A549 (cell line): ENCODE results near the gene BICC1. TPM values are rescaled to one million over a fixed set of nuclear protein-coding genes. Genes with fewer than 3 reads are reported as not detected.

ENCODE experiments used
- ATAC-seq, 2 experiments: fragments of 200-7000 bp in 1 of 2; fragments of >200 bp in 1 of 2; cut with Nextera tagmentation in 1 of 2; cut with Tn5 transposase in 1 of 2; 3 replicates each; pipeline versions ENCODE4 v1.8.0 to v1.9.1; 2018 to 2020; ENCODE audit warnings: mild to moderate bottlenecking in 1 of 2, moderate library complexity in 1 of 2
- CTCF ChIA-PET: fragments of 300-600 bp; sonication (Branson Sonifier 250); formaldehyde crosslinking; extraction: SDS; loops from one replicate; lab custom pipeline; 2021; ENCODE audit warnings: antibody characterized with exemption, inconsistent platforms; lab: Yijun Ruan, JAX
- POLR2A ChIA-PET: fragments of 350-600 bp; formaldehyde crosslinking; extraction: SDS; loops from one replicate; lab custom pipeline; 2021; ENCODE audit warnings: antibody characterized with exemption, inconsistent platforms; lab: Yijun Ruan, JAX
- DNase-seq, 2 experiments: peaks; one replicate each; pipeline versions ENCODE4 v3.0.0 to v3.0.0-alpha.2; 2011 to 2016; ENCODE audit warnings: low read depth in 1 of 2, low spot score in 1 of 2
- FAIRE-seq: peaks from 2 replicates; lab custom pipeline; 2011; peaks lifted over from hg19 to GRCh38; lab: Jason Lieb, UNC
- H3K27ac ChIP-seq, 2 experiments: fragments of >200 bp; sonication (Bioruptor Twin); formaldehyde crosslinking; 3 replicates each; pipeline ENCODE4 v1.5.1; 2016 to 2017
- H3K4me1 ChIP-seq: fragments of >200 bp; sonication (Bioruptor Twin); formaldehyde crosslinking; 3 replicates; pipeline ENCODE4 v1.6.1; 2016
- H3K4me2 ChIP-seq: fragments of >200 bp; sonication (Bioruptor Twin); formaldehyde crosslinking; 3 replicates; pipeline ENCODE4 v1.6.1; 2016
- H3K4me3 ChIP-seq: fragments of >200 bp; sonication (Bioruptor Twin); formaldehyde crosslinking; 3 replicates; pipeline ENCODE4 v1.5.1; 2016
- H3K9me3 ChIP-seq: fragments of >200 bp; sonication (Bioruptor Twin); formaldehyde crosslinking; 3 replicates; pipeline ENCODE4 v1.6.1; 2016
- BHLHE40 ChIP-seq: IDR thresholded peaks from 2 replicates; pipeline ENCODE4 v1.6.1; 2012; ENCODE audit warnings: low read depth, low read length, inconsistent platforms
- CBX2 ChIP-seq: fragments of 200-600 bp; sonication (generic); IDR thresholded peaks from 2 replicates; pipeline ENCODE4 v1.6.1; 2016; ENCODE audit warnings: low read depth, mild to moderate bottlenecking, borderline replicate concordance
- CHD4 ChIP-seq: fragments of 200-600 bp; sonication (generic); IDR thresholded peaks from 2 replicates; pipeline ENCODE4 v1.6.1; 2016; ENCODE audit warnings: antibody characterized with exemption, mild to moderate bottlenecking, borderline replicate concordance
- CTCF ChIP-seq: fragments of >200 bp; sonication (Bioruptor Twin); formaldehyde crosslinking; IDR thresholded peaks from 3 replicates; pipeline ENCODE4 v1.5.1; 2016
- EHMT2 ChIP-seq: fragments of 200-600 bp; sonication (generic); IDR thresholded peaks from 2 replicates; pipeline ENCODE4 v1.6.1; 2016; ENCODE audit warnings: antibody characterized with exemption, low read depth, mild to moderate bottlenecking, moderate library complexity
- EP300 ChIP-seq, 2 experiments: fragments of >200 bp; sonication (Bioruptor Twin); formaldehyde crosslinking; IDR thresholded peaks; 2 replicates in 1 of 2; 3 replicates in 1 of 2; pipeline ENCODE4 v1.6.1; 2016 to 2017
- FOSL2 ChIP-seq, 2 experiments: fragments of 450-650 bp in 1 of 2; fragments of >200 bp in 1 of 2; sonication (Bioruptor Twin) in 1 of 2; formaldehyde crosslinking; IDR thresholded peaks; 2 replicates each; pipeline versions ENCODE4 v1.5.0 to v1.6.1; 2016 to 2020; ENCODE audit warnings: mild to moderate bottlenecking in 1 of 2, moderate library complexity in 1 of 2
- FOXS1 ChIP-seq: fragments of 250-450 bp; sonication (Bioruptor Pico); IDR thresholded peaks from 2 replicates; pipeline ENCODE4 v1.5.0; 2020; ENCODE audit warnings: mild to moderate bottlenecking, moderate library complexity
- GATA3 ChIP-seq: IDR thresholded peaks from 2 replicates; pipeline ENCODE4 v1.6.1; 2012; ENCODE audit warnings: borderline replicate concordance
- HDAC2 ChIP-seq: fragments of 200-600 bp; sonication (generic); IDR thresholded peaks from 2 replicates; pipeline ENCODE4 v1.6.1; 2016
- HOXA7 ChIP-seq: fragments of 250-450 bp; sonication (Bioruptor Pico); IDR thresholded peaks from 2 replicates; pipeline ENCODE4 v1.5.0; 2020; ENCODE audit warnings: mild to moderate bottlenecking, moderate library complexity
- HOXB13 ChIP-seq: fragments of 250-450 bp; sonication (Bioruptor Pico); IDR thresholded peaks from 2 replicates; pipeline ENCODE4 v1.5.0; 2020; ENCODE audit warnings: low read depth, mild to moderate bottlenecking, moderate library complexity
- KDM1A ChIP-seq: fragments of 200-600 bp; sonication (generic); IDR thresholded peaks from 2 replicates; pipeline ENCODE4 v1.6.1; 2016; ENCODE audit warnings: low read depth, mild to moderate bottlenecking
- KDM5A ChIP-seq: fragments of 200-600 bp; sonication (generic); IDR thresholded peaks from 2 replicates; pipeline ENCODE4 v1.6.1; 2016; ENCODE audit warnings: antibody characterized with exemption, mild to moderate bottlenecking
- MAFK ChIP-seq: fragments of 450-650 bp; IDR thresholded peaks from 2 replicates; pipeline ENCODE4 v1.6.1; 2014; ENCODE audit not compliant: partially characterized antibody
- NPAS2 ChIP-seq: fragments of 250-450 bp; sonication (Bioruptor Pico); IDR thresholded peaks from 2 replicates; pipeline ENCODE4 v1.8.0; 2022; ENCODE audit warnings: mild to moderate bottlenecking, moderate library complexity, borderline replicate concordance
- NR3C1 ChIP-seq: fragments of >200 bp; sonication (Bioruptor Twin); formaldehyde crosslinking; IDR thresholded peaks from 3 replicates; pipeline ENCODE4 v1.6.1; 2017
- POLR2A ChIP-seq: IDR thresholded peaks from 2 replicates; pipeline ENCODE4 v1.6.1; 2012; ENCODE audit warnings: mild to moderate bottlenecking, low read length
- POLR2AphosphoS2 ChIP-seq: conservative IDR thresholded peaks from 2 replicates; pipeline ENCODE4 v1.6.1; 2012; ENCODE audit warnings: low read length, improper control_type of control experiment, inconsistent platforms
- RAD21 ChIP-seq, 2 experiments: fragments of >200 bp in 1 of 2; sonication (Bioruptor Twin) in 1 of 2; formaldehyde crosslinking in 1 of 2; IDR thresholded peaks in 1 of 2; conservative IDR thresholded peaks in 1 of 2; 2 replicates in 1 of 2; 3 replicates in 1 of 2; pipeline ENCODE4 v1.6.1; 2012 to 2018; ENCODE audit warnings: inconsistent platforms in 1 of 2
- RCOR1 ChIP-seq: fragments of 150-350 bp; IDR thresholded peaks from 2 replicates; pipeline ENCODE4 v1.6.1; 2014; ENCODE audit warnings: antibody characterized with exemption, low read length, low read depth
- RNF2 ChIP-seq: fragments of 200-600 bp; sonication (generic); IDR thresholded peaks from 2 replicates; pipeline ENCODE4 v1.6.1; 2016; ENCODE audit warnings: low read depth, mild to moderate bottlenecking, antibody characterized with exemption, moderate library complexity, borderline replicate concordance
- SMC3 ChIP-seq: fragments of >200 bp; sonication (Bioruptor Twin); formaldehyde crosslinking; IDR thresholded peaks from 3 replicates; pipeline ENCODE4 v1.6.1; 2018; ENCODE audit warnings: inconsistent platforms
- ZFP36 ChIP-seq: fragments of 450-650 bp; IDR thresholded peaks from 2 replicates; pipeline ENCODE4 v1.6.1; 2014; ENCODE audit warnings: borderline replicate concordance; ENCODE audit not compliant: partially characterized antibody
- WGBS: methylation state at CpG from one replicate; pipeline ENCODE4 v1.1.6; 2017; ENCODE audit errors: missing lambda C conversion rate; 5-methylcytosine and 5-hydroxymethylcytosine counted together
- polyA plus RNA-seq, 4 experiments: library from polyadenylated mRNA; depleted of rRNA in 3 of 4; stranded (reverse); fragments of >200 nt; fragmentation: RNase III in 1 of 4; extraction: RNeasy Plus Mini Kit Qiagen cat#74134 plus additional on column Dnase treatment in 1 of 4; gene quantifications; 2 replicates in 3 of 4; 3 replicates in 1 of 4; pipeline ENCODE4 v1.2.3, GENCODE V29; 2011 to 2017
- TF ChIP-seq, protein P1 (sequence below): fragments of >200 bp; sonication (Bioruptor Twin); formaldehyde crosslinking; IDR thresholded peaks from 2 replicates; pipeline ENCODE4 v1.6.1; 2016
- TF ChIP-seq, protein P2 (sequence below): fragments of 200-600 bp; sonication (generic); IDR thresholded peaks from 2 replicates; pipeline ENCODE4 v1.6.1; 2016; ENCODE audit warnings: antibody characterized with exemption, mild to moderate bottlenecking, moderate library complexity
- TF ChIP-seq, protein P3 (sequence below): IDR thresholded peaks from 2 replicates; pipeline ENCODE4 v1.6.1; 2012
- TF ChIP-seq, protein P4 (sequence below): fragments of 250-450 bp; sonication (Bioruptor Pico); IDR thresholded peaks from 2 replicates; pipeline ENCODE4 v1.5.0; 2021; ENCODE audit warnings: mild to moderate bottlenecking, moderate library complexity, borderline replicate concordance

BICC1 gene
- polyA plus RNA-seq, 2 of the 4 experiments (the other 2 are of a cell fraction), result 36.9 to 56.8 TPM

GRCh38 chr10:58854811-58855210, 342.1 kb downstream of the BICC1 start:
- H3K27ac ChIP-seq, result peak overlapping the region; percentile 89 to 91
- no peak for ATAC-seq

DNA sequence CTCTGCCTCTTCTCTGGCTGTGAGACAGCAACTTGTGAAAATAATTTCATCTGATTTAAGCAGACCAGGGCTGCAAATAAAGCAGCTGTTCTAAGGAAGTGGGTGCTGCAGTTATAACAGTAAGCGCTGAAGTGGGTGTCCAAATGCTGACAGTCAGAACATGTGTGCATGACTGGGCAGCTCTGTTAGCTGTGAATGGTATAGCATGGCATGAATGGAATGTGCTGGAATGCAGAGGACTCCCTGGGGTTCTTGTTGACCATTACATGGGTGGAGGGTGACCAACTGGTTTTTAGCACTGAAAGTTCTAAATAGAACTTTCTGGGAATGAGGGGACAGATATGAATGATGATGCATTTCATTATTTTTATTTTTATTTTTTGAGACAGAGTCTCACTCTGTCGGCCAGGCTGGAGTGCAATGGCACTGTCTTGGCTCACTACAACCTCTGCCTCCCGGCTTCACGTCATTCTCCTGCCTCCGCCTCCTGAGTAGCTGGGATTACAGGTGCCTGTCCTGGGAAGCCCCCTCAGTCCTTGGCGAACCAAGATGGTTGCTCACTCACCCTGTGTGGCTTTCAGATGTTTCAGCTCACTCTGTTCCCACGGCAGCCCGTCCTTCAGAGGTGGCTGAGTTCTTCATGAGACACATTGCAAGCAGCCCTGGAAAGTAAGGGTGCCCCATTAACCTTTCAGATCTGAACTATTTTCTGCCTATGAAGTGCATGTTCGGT, 344.0 kb downstream of the BICC1 start:
- POLR2A ChIA-PET, result interaction anchor here (0.6 to 1.4 kb wide), 2 partner anchors 17 to 46 kb away, joined by 3 read pairs; no protein-coding TSS in a partner anchor
- CTCF ChIA-PET, result interaction anchor here (1.7 kb wide), 1 partner anchor 17 kb away, joined by 3 read pairs; no protein-coding TSS in a partner anchor
- peak overlapping the region; percentile 82 for H3K4me2 ChIP-seq
- FAIRE-seq, result peak; percentile 96
- H3K9me3 ChIP-seq, result peaks cover 19% of the 10 kb centered on the region
- 5% methylated on average over 6 of the region's 9 CpGs for WGBS
- H3K4me1 ChIP-seq, result peaks cover 28% of the 10 kb centered on the region
- ATAC-seq, result peak; percentile 99 to 100
- DNase-seq, result peak; percentile 87 to 94
- H3K4me3 ChIP-seq, result peak overlapping the region; percentile 16; the same call in 2 of the 3 replicates
- peak overlapping the region; percentile 89 to 91 for H3K27ac ChIP-seq
- TF ChIP-seq HOXB13 (CRISPR knock-in tag) (no peak), POLR2A (no peak), MAFK (peak; percentile 89), EHMT2 (no peak), EP300 (IDR thresholded peaks at IDR 0.05) (peak; percentile 79 to 91; a peak in 4 of 5 replicates), RAD21 (conservative IDR thresholded peaks at IDR 0.05 in 1 of 2, IDR thresholded peaks at IDR 0.05 in 1 of 2) (peak; percentile 22 to 42; a peak in 3 of 5 replicates), GATA3 (peak; percentile 93), RNF2 (no peak), POLR2AphosphoS2 (no peak), CHD4 (no peak), CTCF (no peak), RCOR1 (no peak), ZFP36 (no peak), NPAS2 (no peak), NR3C1 (no peak), FOXS1 (CRISPR knock-in tag) (no peak), BHLHE40 (no peak)

More at GRCh38 chr10:58854811-58855210, 342.1 kb downstream of the BICC1 start:
- DNase-seq (no peak), FAIRE-seq (no peak)
- H3K4me1 ChIP-seq, result peaks cover 31% of the 10 kb centered on the region
- POLR2A ChIA-PET, result no interaction called here
- H3K4me2 ChIP-seq, result no peak overlapping the region
- no peak for TF ChIP-seq KDM1A
- TF ChIP-seq, protein P1, sequence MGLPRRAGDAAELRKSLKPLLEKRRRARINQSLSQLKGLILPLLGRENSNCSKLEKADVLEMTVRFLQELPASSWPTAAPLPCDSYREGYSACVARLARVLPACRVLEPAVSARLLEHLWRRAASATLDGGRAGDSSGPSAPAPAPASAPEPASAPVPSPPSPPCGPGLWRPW, result no peak
- TF ChIP-seq HDAC2, result no peak
- no peak for TF ChIP-seq FOSL2 (IDR thresholded peaks at IDR 0.05)
- TF ChIP-seq FOSL2 (CRISPR knock-in tag; IDR thresholded peaks at IDR 0.05), result no peak
- no peak for TF ChIP-seq KDM5A
- TF ChIP-seq, protein P2, sequence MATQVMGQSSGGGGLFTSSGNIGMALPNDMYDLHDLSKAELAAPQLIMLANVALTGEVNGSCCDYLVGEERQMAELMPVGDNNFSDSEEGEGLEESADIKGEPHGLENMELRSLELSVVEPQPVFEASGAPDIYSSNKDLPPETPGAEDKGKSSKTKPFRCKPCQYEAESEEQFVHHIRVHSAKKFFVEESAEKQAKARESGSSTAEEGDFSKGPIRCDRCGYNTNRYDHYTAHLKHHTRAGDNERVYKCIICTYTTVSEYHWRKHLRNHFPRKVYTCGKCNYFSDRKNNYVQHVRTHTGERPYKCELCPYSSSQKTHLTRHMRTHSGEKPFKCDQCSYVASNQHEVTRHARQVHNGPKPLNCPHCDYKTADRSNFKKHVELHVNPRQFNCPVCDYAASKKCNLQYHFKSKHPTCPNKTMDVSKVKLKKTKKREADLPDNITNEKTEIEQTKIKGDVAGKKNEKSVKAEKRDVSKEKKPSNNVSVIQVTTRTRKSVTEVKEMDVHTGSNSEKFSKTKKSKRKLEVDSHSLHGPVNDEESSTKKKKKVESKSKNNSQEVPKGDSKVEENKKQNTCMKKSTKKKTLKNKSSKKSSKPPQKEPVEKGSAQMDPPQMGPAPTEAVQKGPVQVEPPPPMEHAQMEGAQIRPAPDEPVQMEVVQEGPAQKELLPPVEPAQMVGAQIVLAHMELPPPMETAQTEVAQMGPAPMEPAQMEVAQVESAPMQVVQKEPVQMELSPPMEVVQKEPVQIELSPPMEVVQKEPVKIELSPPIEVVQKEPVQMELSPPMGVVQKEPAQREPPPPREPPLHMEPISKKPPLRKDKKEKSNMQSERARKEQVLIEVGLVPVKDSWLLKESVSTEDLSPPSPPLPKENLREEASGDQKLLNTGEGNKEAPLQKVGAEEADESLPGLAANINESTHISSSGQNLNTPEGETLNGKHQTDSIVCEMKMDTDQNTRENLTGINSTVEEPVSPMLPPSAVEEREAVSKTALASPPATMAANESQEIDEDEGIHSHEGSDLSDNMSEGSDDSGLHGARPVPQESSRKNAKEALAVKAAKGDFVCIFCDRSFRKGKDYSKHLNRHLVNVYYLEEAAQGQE, result no peak
- TF ChIP-seq, protein P3, sequence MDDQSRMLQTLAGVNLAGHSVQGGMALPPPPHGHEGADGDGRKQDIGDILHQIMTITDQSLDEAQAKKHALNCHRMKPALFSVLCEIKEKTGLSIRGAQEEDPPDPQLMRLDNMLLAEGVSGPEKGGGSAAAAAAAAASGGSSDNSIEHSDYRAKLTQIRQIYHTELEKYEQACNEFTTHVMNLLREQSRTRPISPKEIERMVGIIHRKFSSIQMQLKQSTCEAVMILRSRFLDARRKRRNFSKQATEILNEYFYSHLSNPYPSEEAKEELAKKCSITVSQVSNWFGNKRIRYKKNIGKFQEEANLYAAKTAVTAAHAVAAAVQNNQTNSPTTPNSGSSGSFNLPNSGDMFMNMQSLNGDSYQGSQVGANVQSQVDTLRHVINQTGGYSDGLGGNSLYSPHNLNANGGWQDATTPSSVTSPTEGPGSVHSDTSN, result no peak
- no peak for TF ChIP-seq CBX2
- TF ChIP-seq, protein P4, sequence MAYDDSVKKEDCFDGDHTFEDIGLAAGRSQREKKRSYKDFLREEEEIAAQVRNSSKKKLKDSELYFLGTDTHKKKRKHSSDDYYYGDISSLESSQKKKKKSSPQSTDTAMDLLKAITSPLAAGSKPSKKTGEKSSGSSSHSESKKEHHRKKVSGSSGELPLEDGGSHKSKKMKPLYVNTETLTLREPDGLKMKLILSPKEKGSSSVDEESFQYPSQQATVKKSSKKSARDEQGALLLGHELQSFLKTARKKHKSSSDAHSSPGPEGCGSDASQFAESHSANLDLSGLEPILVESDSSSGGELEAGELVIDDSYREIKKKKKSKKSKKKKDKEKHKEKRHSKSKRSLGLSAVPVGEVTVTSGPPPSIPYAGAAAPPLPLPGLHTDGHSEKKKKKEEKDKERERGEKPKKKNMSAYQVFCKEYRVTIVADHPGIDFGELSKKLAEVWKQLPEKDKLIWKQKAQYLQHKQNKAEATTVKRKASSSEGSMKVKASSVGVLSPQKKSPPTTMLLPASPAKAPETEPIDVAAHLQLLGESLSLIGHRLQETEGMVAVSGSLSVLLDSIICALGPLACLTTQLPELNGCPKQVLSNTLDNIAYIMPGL (CRISPR knock-in tag), result no peak
- no peak for TF ChIP-seq HOXA7 (CRISPR knock-in tag)
- no peak for TF ChIP-seq SMC3
- TF ChIP-seq RCOR1, result no peak
- CTCF ChIA-PET, result interaction anchor here (0.8 kb wide), 1 partner anchor 440 kb away, joined by 3 read pairs; no protein-coding TSS in a partner anchor
- H3K4me3 ChIP-seq, result no peak overlapping the region
- WGBS, result 51% methylated on average over 2 of the region's 2 CpGs
- peaks cover 19% of the 10 kb centered on the region for H3K9me3 ChIP-seq
